ENCODE measurements around the gene SLC25A27.

The SLC25A27 gene

DNA sequence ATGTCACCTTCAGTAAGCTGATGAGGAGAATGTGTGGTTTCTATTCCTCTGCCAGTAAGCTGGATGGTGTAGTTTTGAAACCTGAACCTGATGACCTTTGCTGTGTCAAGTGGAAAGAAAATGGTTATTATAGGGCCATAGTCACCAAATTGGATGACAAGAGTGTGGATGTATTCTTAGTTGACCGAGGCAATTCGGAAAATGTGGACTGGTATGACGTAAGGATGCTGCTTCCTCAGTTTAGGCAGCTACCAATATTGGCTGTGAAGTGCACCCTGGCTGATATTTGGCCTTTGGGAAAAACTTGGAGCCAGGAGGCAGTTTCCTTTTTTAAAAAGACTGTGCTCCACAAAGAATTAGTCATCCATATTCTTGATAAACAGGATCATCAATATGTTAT lies 36.9 kb downstream of the SLC25A27 start:
- no peak for DNase-seq (ENCODE audit: low spot score)
- H3K27ac ChIP-seq (replicated peaks; ENCODE audit: low read length), result no peak overlapping the region
- no peaks in the 10 kb centered on the region for H3K79me1 ChIP-seq (ENCODE audit: low read depth, low read length)
- H3K4me1 ChIP-seq (ENCODE audit: control insufficient read depth in 2 of 2, insufficient read depth in 1 of 2, low read depth in 1 of 2, low read length in 2 of 2), result no peaks in the 10 kb centered on the region
- H3K14ac ChIP-seq (ENCODE audit: low read length), result no peak overlapping the region
- H2BK15ac ChIP-seq (ENCODE audit: low read length), result no peak overlapping the region
- no peak overlapping the region for H3K4ac ChIP-seq (ENCODE audit: low read length)
- no peak overlapping the region for H2BK5ac ChIP-seq (ENCODE audit: low read length)
- H2BK12ac ChIP-seq (ENCODE audit: low read length), result no peak overlapping the region
- H4K8ac ChIP-seq (ENCODE audit: low read depth, low read length), result no peak overlapping the region
- no peak overlapping the region for H3K18ac ChIP-seq (ENCODE audit: low read length)
- no peaks in the 10 kb centered on the region for H3K36me3 ChIP-seq (replicated peaks in 1 of 2; ENCODE audit: control insufficient read depth in 2 of 2, insufficient read depth in 2 of 2, low read length in 2 of 2)
- no peak overlapping the region for H4K91ac ChIP-seq (ENCODE audit: low read depth, low read length, poor library complexity)
- H3K9me3 ChIP-seq (replicated peaks in 1 of 2; ENCODE audit: control insufficient read depth in 2 of 2, insufficient read depth in 1 of 2, low read depth in 1 of 2, low read length in 2 of 2), result no peaks in the 10 kb centered on the region
- H3K9ac ChIP-seq (ENCODE audit: low read depth, low read length, poor library complexity), result no peak overlapping the region
- H2AFZ ChIP-seq (ENCODE audit: low read length), result no peak overlapping the region
- WGBS, 2 donors (ENCODE audit: extremely low coverage in 2 of 2, insufficient read length in 2 of 2, insufficient replicate concordance in 1 of 2), result no CpG with 5 or more reads among the region's 3 CpGs
- no peak overlapping the region for H3K4me2 ChIP-seq (ENCODE audit: insufficient read depth, low read length, poor library complexity, severe bottlenecking)
- H3K23ac ChIP-seq (ENCODE audit: low read depth, low read length, poor library complexity), result no peak overlapping the region
- no peak overlapping the region for H2AK5ac ChIP-seq (ENCODE audit: low read depth, low read length)
- no peak overlapping the region for H3K4me3 ChIP-seq (ENCODE audit: low read length in 2 of 2)
- no peaks in the 10 kb centered on the region for H3K27me3 ChIP-seq (ENCODE audit: control insufficient read depth in 3 of 3, insufficient read depth in 3 of 3, low read depth in 1 of 3, low read length in 3 of 3)
- H2BK120ac ChIP-seq (ENCODE audit: low read depth, low read length), result no peak overlapping the region

DNA sequence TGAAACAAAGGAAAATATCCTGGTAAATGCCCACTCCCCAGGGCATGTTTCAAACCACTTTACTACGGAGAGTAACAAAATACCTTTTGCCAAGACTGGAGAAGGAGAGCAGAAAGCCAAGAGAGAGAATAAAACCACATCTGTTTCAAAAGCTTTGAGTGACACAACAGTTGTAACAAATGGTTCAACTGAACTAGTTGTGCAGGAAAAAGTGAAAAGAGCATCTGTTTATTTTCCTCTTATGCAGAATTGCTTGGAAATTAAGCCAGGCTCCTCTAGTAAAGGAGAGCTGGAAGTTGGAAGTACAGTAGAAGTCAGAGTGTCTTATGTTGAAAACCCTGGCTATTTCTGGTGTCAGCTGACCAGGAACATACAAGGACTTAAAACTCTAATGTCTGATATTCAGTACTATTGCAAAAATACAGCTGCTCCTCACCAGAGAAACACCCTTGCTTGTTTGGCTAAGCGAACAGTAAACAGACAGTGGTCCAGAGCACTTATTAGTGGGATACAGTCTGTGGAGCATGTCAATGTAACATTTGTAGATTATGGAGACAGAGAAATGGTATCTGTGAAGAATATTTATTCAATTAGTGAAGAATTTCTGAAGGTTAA lies 37.5 kb downstream of the SLC25A27 start:
- Histone ChIP-seq H3K79me1 (ENCODE audit: low read depth, low read length) (no peaks in the 10 kb centered on the region), H2AFZ (ENCODE audit: low read length) (no peak overlapping the region), H3K4me3 (ENCODE audit: low read length in 2 of 2) (no peak overlapping the region), H3K27me3 (ENCODE audit: control insufficient read depth in 3 of 3, insufficient read depth in 3 of 3, low read depth in 1 of 3, low read length in 3 of 3) (no peaks in the 10 kb centered on the region), H3K4ac (ENCODE audit: low read length) (no peak overlapping the region), H3K18ac (ENCODE audit: low read length) (no peak overlapping the region), H2BK15ac (ENCODE audit: low read length) (no peak overlapping the region), H2BK12ac (ENCODE audit: low read length) (no peak overlapping the region), H3K14ac (ENCODE audit: low read length) (no peak overlapping the region), H3K36me3 (replicated peaks in 1 of 2; ENCODE audit: control insufficient read depth in 2 of 2, insufficient read depth in 2 of 2, low read length in 2 of 2) (no peaks in the 10 kb centered on the region), H4K91ac (ENCODE audit: low read depth, low read length, poor library complexity) (no peak overlapping the region), H2BK120ac (ENCODE audit: low read depth, low read length) (no peak overlapping the region), H3K27ac (replicated peaks; ENCODE audit: low read length) (no peak overlapping the region), H3K9ac (ENCODE audit: low read depth, low read length, poor library complexity) (no peak overlapping the region), H4K8ac (ENCODE audit: low read depth, low read length) (no peak overlapping the region), H2BK5ac (ENCODE audit: low read length) (no peak overlapping the region), H2AK5ac (ENCODE audit: low read depth, low read length) (no peak overlapping the region), H3K4me2 (ENCODE audit: insufficient read depth, low read length, poor library complexity, severe bottlenecking) (no peak overlapping the region), H3K4me1 (ENCODE audit: control insufficient read depth in 2 of 2, insufficient read depth in 1 of 2, low read depth in 1 of 2, low read length in 2 of 2) (no peaks in the 10 kb centered on the region), H3K9me3 (replicated peaks in 1 of 2; ENCODE audit: control insufficient read depth in 2 of 2, insufficient read depth in 1 of 2, low read depth in 1 of 2, low read length in 2 of 2) (no peaks in the 10 kb centered on the region), H3K23ac (ENCODE audit: low read depth, low read length, poor library complexity) (no peak overlapping the region)
- WGBS, 2 donors (ENCODE audit: extremely low coverage in 2 of 2, insufficient read length in 2 of 2, insufficient replicate concordance in 1 of 2), result no CpG with 5 or more reads among the region's 2 CpGs
- no peak for DNase-seq (ENCODE audit: low spot score)

DNA sequence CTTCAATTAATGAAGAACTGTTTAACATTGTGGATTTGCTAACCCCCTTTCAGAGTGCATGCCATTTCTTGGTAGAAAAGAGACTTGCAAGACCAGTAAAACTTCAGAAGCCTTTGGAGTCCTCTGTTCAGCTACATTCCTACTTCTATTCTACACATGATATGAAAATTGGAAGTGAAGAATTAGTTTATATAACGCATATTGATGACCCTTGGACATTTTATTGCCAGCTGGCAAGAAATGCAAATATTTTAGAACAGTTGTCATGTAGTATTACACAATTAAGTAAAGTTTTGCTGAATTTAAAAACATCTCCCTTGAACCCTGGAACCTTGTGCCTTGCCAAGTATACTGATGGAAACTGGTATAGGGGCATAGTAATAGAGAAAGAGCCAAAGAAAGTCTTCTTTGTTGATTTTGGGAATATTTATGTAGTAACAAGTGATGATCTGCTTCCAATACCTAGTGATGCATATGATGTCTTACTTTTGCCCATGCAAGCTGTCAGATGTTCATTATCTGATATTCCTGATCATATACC lies 38.2 kb downstream of the SLC25A27 start:
- H3K18ac ChIP-seq (ENCODE audit: low read length), result no peak overlapping the region
- H3K14ac ChIP-seq (ENCODE audit: low read length), result no peak overlapping the region
- no peak overlapping the region for H3K4ac ChIP-seq (ENCODE audit: low read length)
- no peak overlapping the region for H2AFZ ChIP-seq (ENCODE audit: low read length)
- no peaks in the 10 kb centered on the region for H3K79me1 ChIP-seq (ENCODE audit: low read depth, low read length)
- H3K4me1 ChIP-seq (ENCODE audit: control insufficient read depth in 2 of 2, insufficient read depth in 1 of 2, low read depth in 1 of 2, low read length in 2 of 2), result no peaks in the 10 kb centered on the region
- H2AK5ac ChIP-seq (ENCODE audit: low read depth, low read length), result no peak overlapping the region
- H3K36me3 ChIP-seq (replicated peaks in 1 of 2; ENCODE audit: control insufficient read depth in 2 of 2, insufficient read depth in 2 of 2, low read length in 2 of 2), result no peaks in the 10 kb centered on the region
- DNase-seq (ENCODE audit: low spot score), result no peak
- H2BK120ac ChIP-seq (ENCODE audit: low read depth, low read length), result no peak overlapping the region
- H3K9me3 ChIP-seq (replicated peaks in 1 of 2; ENCODE audit: control insufficient read depth in 2 of 2, insufficient read depth in 1 of 2, low read depth in 1 of 2, low read length in 2 of 2), result no peaks in the 10 kb centered on the region
- H3K27ac ChIP-seq (replicated peaks; ENCODE audit: low read length), result no peak overlapping the region
- WGBS, 2 donors (ENCODE audit: extremely low coverage in 2 of 2, insufficient read length in 2 of 2, insufficient replicate concordance in 1 of 2), result no CpG with 5 or more reads among the region's 1 CpG
- H3K9ac ChIP-seq (ENCODE audit: low read depth, low read length, poor library complexity), result no peak overlapping the region
- H4K8ac ChIP-seq (ENCODE audit: low read depth, low read length), result no peak overlapping the region
- no peak overlapping the region for H3K4me3 ChIP-seq (ENCODE audit: low read length in 2 of 2)
- no peak overlapping the region for H2BK5ac ChIP-seq (ENCODE audit: low read length)
- H3K27me3 ChIP-seq (ENCODE audit: control insufficient read depth in 3 of 3, insufficient read depth in 3 of 3, low read depth in 1 of 3, low read length in 3 of 3), result no peaks in the 10 kb centered on the region
- no peak overlapping the region for H3K4me2 ChIP-seq (ENCODE audit: insufficient read depth, low read length, poor library complexity, severe bottlenecking)
- H2BK15ac ChIP-seq (ENCODE audit: low read length), result no peak overlapping the region
- no peak overlapping the region for H4K91ac ChIP-seq (ENCODE audit: low read depth, low read length, poor library complexity)
- H3K23ac ChIP-seq (ENCODE audit: low read depth, low read length, poor library complexity), result no peak overlapping the region
- no peak overlapping the region for H2BK12ac ChIP-seq (ENCODE audit: low read length)

DNA sequence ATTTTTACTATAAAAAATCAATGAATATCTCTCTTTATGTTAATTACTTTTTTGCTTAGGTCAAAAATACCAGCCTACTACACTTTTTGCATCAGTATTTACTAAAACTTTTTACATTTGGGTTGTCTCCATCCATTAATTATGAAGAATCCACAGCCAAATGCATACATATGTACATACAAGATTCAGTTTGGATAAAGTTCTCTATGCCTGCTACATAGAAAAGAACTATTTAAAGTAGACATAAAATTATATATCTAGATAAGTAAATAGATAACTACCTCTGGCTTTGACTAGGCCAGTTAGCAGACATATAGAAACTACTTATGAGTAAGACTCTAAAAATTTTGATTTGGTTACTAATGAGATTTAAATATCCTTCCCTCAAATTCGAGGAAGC lies 47.2 kb downstream of the SLC25A27 start:
- no peak overlapping the region for H4K91ac ChIP-seq (ENCODE audit: low read depth, low read length, poor library complexity)
- no peaks in the 10 kb centered on the region for H3K36me3 ChIP-seq (replicated peaks in 1 of 2; ENCODE audit: control insufficient read depth in 2 of 2, insufficient read depth in 2 of 2, low read length in 2 of 2)
- no peak overlapping the region for H2AFZ ChIP-seq (ENCODE audit: low read length)
- H2BK120ac ChIP-seq (ENCODE audit: low read depth, low read length), result no peak overlapping the region
- H3K23ac ChIP-seq (ENCODE audit: low read depth, low read length, poor library complexity), result no peak overlapping the region
- no peak overlapping the region for H4K8ac ChIP-seq (ENCODE audit: low read depth, low read length)
- H3K9ac ChIP-seq (ENCODE audit: low read depth, low read length, poor library complexity), result no peak overlapping the region
- H3K4me1 ChIP-seq (ENCODE audit: control insufficient read depth in 2 of 2, insufficient read depth in 1 of 2, low read depth in 1 of 2, low read length in 2 of 2), result no peaks in the 10 kb centered on the region
- no peak overlapping the region for H3K27ac ChIP-seq (replicated peaks; ENCODE audit: low read length)
- no peak overlapping the region for H2BK15ac ChIP-seq (ENCODE audit: low read length)
- no peaks in the 10 kb centered on the region for H3K79me1 ChIP-seq (ENCODE audit: low read depth, low read length)
- H3K14ac ChIP-seq (ENCODE audit: low read length), result no peak overlapping the region
- no peak for DNase-seq (ENCODE audit: low spot score)
- no peak overlapping the region for H3K4me3 ChIP-seq (ENCODE audit: low read length in 2 of 2)
- no peak overlapping the region for H2AK5ac ChIP-seq (ENCODE audit: low read depth, low read length)
- no peaks in the 10 kb centered on the region for H3K27me3 ChIP-seq (ENCODE audit: control insufficient read depth in 3 of 3, insufficient read depth in 3 of 3, low read depth in 1 of 3, low read length in 3 of 3)
- no peak overlapping the region for H2BK5ac ChIP-seq (ENCODE audit: low read length)
- no CpG with 5 or more reads among the region's 1 CpG for WGBS, 2 donors (ENCODE audit: extremely low coverage in 2 of 2, insufficient read length in 2 of 2, insufficient replicate concordance in 1 of 2)
- no peak overlapping the region for H2BK12ac ChIP-seq (ENCODE audit: low read length)
- H3K9me3 ChIP-seq (replicated peaks in 1 of 2; ENCODE audit: control insufficient read depth in 2 of 2, insufficient read depth in 1 of 2, low read depth in 1 of 2, low read length in 2 of 2), result no peaks in the 10 kb centered on the region
- H3K4me2 ChIP-seq (ENCODE audit: insufficient read depth, low read length, poor library complexity, severe bottlenecking), result no peak overlapping the region
- H3K4ac ChIP-seq (ENCODE audit: low read length), result no peak overlapping the region
- H3K18ac ChIP-seq (ENCODE audit: low read length), result no peak overlapping the region

Data from neuronal stem cell (in vitro differentiated cells).